K562 (cell line): ENCODE measurements around the gene CCL11. TPM values are rescaled to one million over a fixed set of nuclear protein-coding genes. Genes with fewer than 3 reads are reported as not detected.

Experiments used
- ATAC-seq: fragments of 200-7000 bp; cut with Tn5 transposase; 3 replicates; pipeline ENCODE4 v1.9.1; 2020; ENCODE audit warnings: moderate library complexity
- BruUV-seq: library from RNA; stranded (reverse); fragments of 400-500 nt; replicated peaks from 2 replicates; lab custom pipeline; 2021; lab: Mats Ljungman, UMichigan
- CTCF ChIA-PET: fragments of 300-600 bp; formaldehyde crosslinking; extraction: SDS; loops from one replicate; lab custom pipeline; 2021; ENCODE audit warnings: low intra/inter-chr PET ratio; lab: Yijun Ruan, JAX
- POLR2A ChIA-PET: fragments of 300-600, 350-650 bp; sonication (Branson Sonifier 250); formaldehyde crosslinking; extraction: SDS; loops from one replicate; lab custom pipeline; 2021; ENCODE audit warnings: antibody characterized with exemption, inconsistent platforms; lab: Yijun Ruan, JAX
- DNase-seq, 4 experiments: peaks; one replicate each; pipeline versions ENCODE4 v3.0.0 to v3.0.0-alpha.2; 2011 to 2018; ENCODE audit warnings: low spot score in 3 of 4, mixed read lengths in 3 of 4; ENCODE audit errors: extremely low read depth in 1 of 4
- FAIRE-seq: peaks from 2 replicates; lab custom pipeline; 2011; peaks lifted over from hg19 to GRCh38; lab: Jason Lieb, UNC
- H2AFZ ChIP-seq: 2 replicates; pipeline ENCODE4 v1.6.0; 2011; ENCODE audit warnings: low read depth, low read length, control low read depth, inconsistent platforms
- H3K27ac ChIP-seq: fragments of 200-600 bp; 3 replicates; pipeline ENCODE4 v1.8.0; 2011; ENCODE audit warnings: low read depth, mild to moderate bottlenecking, control low read depth, inconsistent platforms, low read length, moderate library complexity, mixed read lengths; ENCODE audit errors: extremely low read depth
- H3K27me3 ChIP-seq, 2 experiments: fragments of 300-600 bp in 1 of 2; 2 replicates in 1 of 2; 3 replicates in 1 of 2; pipeline versions ENCODE4 v1.6.0 to v1.8.0; 2011; ENCODE audit warnings: inconsistent platforms in 2 of 2, low read length in 2 of 2, mild to moderate bottlenecking in 1 of 2, mixed read lengths in 1 of 2, moderate library complexity in 1 of 2; ENCODE audit not compliant: control insufficient read depth in 2 of 2, insufficient read depth in 2 of 2
- H3K36me3 ChIP-seq: fragments of 300-600 bp; 3 replicates; pipeline ENCODE4 v1.8.0; 2011; ENCODE audit warnings: mild to moderate bottlenecking, low read length, inconsistent platforms; ENCODE audit not compliant: control insufficient read depth, insufficient read depth
- H3K4me1 ChIP-seq, 2 experiments: fragments of 200-600 bp in 1 of 2; replicated peaks in 1 of 2; 2 replicates in 1 of 2; 3 replicates in 1 of 2; pipeline versions ENCODE4 v1.5.1 to v1.8.0; 2011; ENCODE audit warnings: inconsistent platforms in 2 of 2, low read length in 2 of 2, mild to moderate bottlenecking in 1 of 2, mixed read lengths in 1 of 2, moderate library complexity in 1 of 2; ENCODE audit not compliant: control insufficient read depth in 2 of 2, insufficient read depth in 2 of 2
- H3K4me2 ChIP-seq: 2 replicates; pipeline ENCODE4 v1.6.1; 2011; ENCODE audit warnings: low read length, control low read depth, inconsistent platforms, mixed read lengths; ENCODE audit not compliant: insufficient read depth
- H3K4me3 ChIP-seq: fragments of 200-600 bp; sonication (generic), shearing (Covaris generic); 2 replicates; pipeline ENCODE4 v1.5.1; 2016; ENCODE audit warnings: control low read depth, inconsistent platforms
- H3K79me2 ChIP-seq: fragments of 200-600 bp; 3 replicates; pipeline ENCODE4 v1.8.0; 2011; ENCODE audit warnings: low read length, inconsistent platforms; ENCODE audit not compliant: control insufficient read depth, insufficient read depth
- H3K9ac ChIP-seq, 2 experiments: 2 replicates each; pipeline versions ENCODE4 v1.6.0 to v1.6.1; 2011; ENCODE audit warnings: low read depth in 2 of 2, low read length in 2 of 2, control low read depth in 1 of 2, inconsistent platforms in 1 of 2, mild to moderate bottlenecking in 1 of 2, mixed read lengths in 1 of 2; ENCODE audit not compliant: insufficient read depth in 1 of 2
- H3K9me1 ChIP-seq: one replicate; pipeline ENCODE4 v1.6.0; 2011; ENCODE audit warnings: inconsistent platforms, mild to moderate bottlenecking, low read length, moderate library complexity; ENCODE audit not compliant: control insufficient read depth, insufficient read depth
- H3K9me3 ChIP-seq: replicated peaks from 2 replicates; pipeline ENCODE4 v1.5.1; 2011; ENCODE audit warnings: low read depth, low read length, inconsistent platforms; ENCODE audit not compliant: control insufficient read depth, insufficient read depth
- H4K20me1 ChIP-seq: replicated peaks from 2 replicates; pipeline ENCODE4 v1.6.1; 2011; ENCODE audit warnings: low read length, inconsistent platforms, mixed read lengths; ENCODE audit not compliant: control insufficient read depth, insufficient read depth
- BRD4 ChIP-seq: fragments of 200-600 bp; sonication (generic); IDR thresholded peaks from 2 replicates; pipeline ENCODE4 v1.6.1; 2017; ENCODE audit warnings: inconsistent platforms
- CBFA2T3 ChIP-seq: fragments of 450-650 bp; IDR thresholded peaks from 2 replicates; pipeline ENCODE4 v1.6.1; 2017
- ELF2 ChIP-seq: fragments of 250-450 bp; sonication (Bioruptor Pico); IDR thresholded peaks from 2 replicates; pipeline ENCODE4 v1.5.0; 2021; ENCODE audit warnings: mild to moderate bottlenecking
- FOSL1 ChIP-seq: fragments of 200-800 bp; sonication (Bioruptor generic); conservative IDR thresholded peaks from 2 replicates; pipeline ENCODE4 v1.6.1; 2016; ENCODE audit warnings: missing genetic modification characterization, missing compliant biosample characterization
- HDAC2 ChIP-seq: fragments of 450-650 bp; IDR thresholded peaks from 2 replicates; pipeline ENCODE4 v1.6.1; 2016; ENCODE audit warnings: mild to moderate bottlenecking
- JUN ChIP-seq, 2 experiments: sonication (generic) in 1 of 2; formaldehyde crosslinking in 1 of 2; IDR thresholded peaks; 2 replicates each; pipeline versions ENCODE4 v1.6.1 to v1.8.0; 2012 to 2022; ENCODE audit warnings: borderline replicate concordance in 2 of 2, mild to moderate bottlenecking in 2 of 2, improper control_type of control experiment in 1 of 2, low read depth in 1 of 2, low read length in 1 of 2, missing genetic modification reagents in 1 of 2
- JUNB ChIP-seq: fragments of 450-650 bp; formaldehyde crosslinking; conservative IDR thresholded peaks from 2 replicates; pipeline ENCODE4 v1.4.0; 2020; ENCODE audit warnings: mild to moderate bottlenecking
- NR2C2 ChIP-seq, 2 experiments: fragments of 200-800 bp in 1 of 2; sonication (Bioruptor generic) in 1 of 2; sonication (generic) in 1 of 2; formaldehyde crosslinking in 1 of 2; IDR thresholded peaks; 2 replicates each; pipeline versions ENCODE4 v1.6.1 to v1.8.0; 2016 to 2022; ENCODE audit warnings: mild to moderate bottlenecking in 1 of 2, missing compliant biosample characterization in 1 of 2, missing genetic modification characterization in 1 of 2, missing genetic modification reagents in 1 of 2
- POU5F1 ChIP-seq: fragments of 150-350 bp; IDR thresholded peaks from 2 replicates; pipeline ENCODE4 v1.6.1; 2014; ENCODE audit warnings: borderline replicate concordance, low read length, low read depth, mild to moderate bottlenecking; ENCODE audit not compliant: partially characterized antibody
- PPARD ChIP-seq: fragments of 250-450 bp; sonication (Bioruptor Pico); IDR thresholded peaks from 2 replicates; pipeline ENCODE4 v1.8.0; 2022; ENCODE audit warnings: inconsistent platforms, mild to moderate bottlenecking, moderate library complexity
- RBM14 ChIP-seq: fragments of 200-400 bp; formaldehyde crosslinking; IDR thresholded peaks from 2 replicates; pipeline ENCODE4 v1.6.1; 2018; ENCODE audit warnings: low read depth, mild to moderate bottlenecking, low read length, moderate library complexity, borderline replicate concordance; ENCODE audit not compliant: insufficient read depth
- SIN3A ChIP-seq, 2 experiments: fragments of 150-350 bp in 1 of 2; IDR thresholded peaks; 2 replicates each; pipeline ENCODE4 v1.6.1; 2011 to 2016; ENCODE audit warnings: borderline replicate concordance in 2 of 2, low read depth in 2 of 2, low read length in 2 of 2, mild to moderate bottlenecking in 2 of 2, moderate library complexity in 2 of 2; ENCODE audit not compliant: control insufficient read depth in 1 of 2
- SIX5 ChIP-seq, 2 experiments: IDR thresholded peaks; 2 replicates each; pipeline ENCODE4 v1.6.1; 2011; ENCODE audit warnings: low read length in 2 of 2, borderline replicate concordance in 1 of 2, low read depth in 1 of 2, mild to moderate bottlenecking in 1 of 2, moderate library complexity in 1 of 2; ENCODE audit not compliant: insufficient read depth in 1 of 2
- SMARCA5 ChIP-seq: fragments of 450-650 bp; IDR thresholded peaks from 2 replicates; pipeline ENCODE4 v1.6.1; 2016
- THAP12 ChIP-seq: fragments of 250-450 bp; sonication (Bioruptor Pico); IDR thresholded peaks from 2 replicates; pipeline ENCODE4 v1.9.0; 2021; ENCODE audit warnings: mild to moderate bottlenecking, inconsistent platforms
- ZNF274 ChIP-seq: IDR thresholded peaks from 2 replicates; pipeline ENCODE4 v1.6.1; 2011; ENCODE audit warnings: low read depth, mild to moderate bottlenecking, low read length, moderate library complexity, borderline replicate concordance
- WGBS: fragments of 100-300 bp; shearing (Covaris generic); methylation state at CpG from one replicate; pipeline ENCODE4 v1.1.6; 2016; ENCODE audit warnings: low coverage, mixed read lengths; ENCODE audit not compliant: insufficient coverage; ENCODE audit errors: missing lambda C conversion rate; 5-methylcytosine and 5-hydroxymethylcytosine counted together
- in situ Hi-C: fragments of 300-500 bp; cut with MboI; formaldehyde crosslinking; loops from 4 replicates; pipeline ENCODE4 v1.15.0; 2018; ENCODE audit warnings: inconsistent platforms, mixed read lengths
- intact Hi-C: fragments of 100-400 bp; cut with micrococcal nuclease; formaldehyde crosslinking; loops from 2 replicates; pipeline ENCODE4 v1.14.2; 2022
- polyA plus RNA-seq, 8 experiments: library from polyadenylated mRNA; depleted of rRNA in 4 of 8; stranded (reverse) in 5 of 8; unstranded in 3 of 8; fragments of >200 nt; fragmentation: Nextera tagmentation in 2 of 8; fragmentation: Illumina TruSeq in 1 of 8; extraction: Ambion mirVana in 2 of 8; extraction: Trizol in 1 of 8; gene quantifications; 2 replicates each; pipeline versions ENCODE4 v1.2.1 to v1.2.3, GENCODE V29; 2011 to 2014; ENCODE audit warnings: inconsistent platforms in 1 of 8, missing spikeins in 1 of 8
- total RNA-seq, 7 experiments: library from RNA; depleted of rRNA in 6 of 7; stranded (reverse); fragments of >200 nt in 6 of 7; fragmentation: Illumina TruSeq in 2 of 7; extraction: Trizol in 2 of 7; gene quantifications; 2 replicates each; pipeline versions ENCODE4 v1.2.1 to v1.2.3, GENCODE V29; 2011 to 2021; ENCODE audit warnings: low replicate concordance in 1 of 7
- TF ChIP-seq, protein P1 (sequence below): fragments of 450-650 bp; formaldehyde crosslinking; IDR thresholded peaks from 2 replicates; pipeline ENCODE4 v1.4.0; 2022; ENCODE audit warnings: missing genetic modification characterization

Gene CCL11
- total and polyA plus RNA-seq, 9 of the 15 experiments (the other 6 are each of a cell fraction or from before 2014, with no cell fraction given) = not detected

DNA sequence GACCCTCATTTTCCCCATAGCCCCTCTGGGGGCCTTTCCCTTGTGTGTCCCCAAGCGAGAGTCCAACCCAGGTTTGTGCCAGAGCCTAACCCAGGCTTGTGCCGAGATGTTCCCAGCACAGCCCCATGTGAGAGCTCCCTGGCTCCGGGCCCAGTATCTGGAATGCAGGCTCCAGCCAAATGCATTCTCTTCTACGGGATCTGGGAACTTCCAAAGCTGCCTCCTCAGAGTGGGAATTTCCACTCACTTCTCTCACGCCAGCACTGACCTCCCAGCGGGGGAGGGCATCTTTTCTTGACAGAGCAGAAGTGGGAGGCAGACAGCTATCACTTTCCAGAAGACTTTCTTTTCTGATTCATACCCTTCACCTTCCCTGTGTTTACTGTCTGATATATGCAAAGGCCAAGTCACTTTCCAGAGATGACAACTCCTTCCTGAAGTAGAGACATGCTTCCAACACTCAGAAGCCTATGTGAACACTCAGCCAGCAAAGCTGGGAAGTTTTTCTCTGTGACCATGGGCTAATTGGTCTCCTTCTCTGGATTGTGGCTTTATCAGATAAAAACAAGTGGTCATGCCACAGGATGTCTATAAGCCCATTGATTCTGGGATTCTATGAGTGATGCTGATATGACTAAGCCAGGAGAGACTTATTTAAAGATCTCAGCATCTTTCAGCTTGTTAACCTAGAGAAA, 33.0 kb upstream of the CCL11 start:
- Histone ChIP-seq H3K79me2 (no peaks in the 10 kb centered on the region), H3K9me1 (no peaks in the 10 kb centered on the region), H3K4me1 (peaks cover 7 to 16% of the 10 kb centered on the region in 2 experiments; a peak in 4 of 5 replicates), H3K36me3 (no peaks in the 10 kb centered on the region), H3K27me3 (peaks cover 0 to 3% of the 10 kb centered on the region in 2 experiments; a peak in 3 of 5 replicates), H3K4me2 (no peak overlapping the region), H3K9ac (no peak overlapping the region), H3K9me3 (no peaks in the 10 kb centered on the region), H3K27ac (no peak overlapping the region), H4K20me1 (peaks cover 2% of the 10 kb centered on the region; the same call in 1 of the 2 replicates), H2AFZ (no peak overlapping the region), H3K4me3 (no peak overlapping the region)
- DNase-seq (peak in 1 of 4 experiments; percentile 4), FAIRE-seq (no peak), ATAC-seq (no peak)
- in situ Hi-C loops = no loop called here
- ChIA-PET POLR2A (interaction anchor here (0.5 to 1.2 kb wide), 3 partner anchors 38 to 74 kb away, joined by 3 to 4 read pairs (median 3); no protein-coding TSS in a partner anchor), CTCF (no interaction called here)
- intact Hi-C loops = no loop called here
- WGBS = 2% methylated on average over 6 of the region's 6 CpGs
- BruUV-seq = no TSS peak
- TF ChIP-seq SIX5 (IDR thresholded peaks at IDR 0.05; ENCODE audit: borderline replicate concordance in 1 of 2, insufficient read depth in 1 of 2, low read depth in 1 of 2, low read length in 2 of 2) = no peak
- no peak for TF ChIP-seq JUNB
- no peak for TF ChIP-seq ELF2 (CRISPR knock-in tag)
- no peak for TF ChIP-seq THAP12 (CRISPR knock-in tag)
- TF ChIP-seq HDAC2 = no peak
- 0 out of 2 replicates have a peak, but pooled peaks have one; percentile 8 for TF ChIP-seq CBFA2T3
- TF ChIP-seq SIN3A (IDR thresholded peaks at IDR 0.05; ENCODE audit: borderline replicate concordance in 2 of 2, control insufficient read depth in 1 of 2, low read depth in 2 of 2, low read length in 2 of 2) = no peak
- TF ChIP-seq, protein P1, sequence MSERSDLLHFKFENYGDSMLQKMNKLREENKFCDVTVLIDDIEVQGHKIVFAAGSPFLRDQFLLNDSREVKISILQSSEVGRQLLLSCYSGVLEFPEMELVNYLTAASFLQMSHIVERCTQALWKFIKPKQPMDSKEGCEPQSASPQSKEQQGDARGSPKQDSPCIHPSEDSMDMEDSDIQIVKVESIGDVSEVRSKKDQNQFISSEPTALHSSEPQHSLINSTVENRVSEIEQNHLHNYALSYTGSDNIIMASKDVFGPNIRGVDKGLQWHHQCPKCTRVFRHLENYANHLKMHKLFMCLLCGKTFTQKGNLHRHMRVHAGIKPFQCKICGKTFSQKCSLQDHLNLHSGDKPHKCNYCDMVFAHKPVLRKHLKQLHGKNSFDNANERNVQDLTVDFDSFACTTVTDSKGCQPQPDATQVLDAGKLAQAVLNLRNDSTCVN (CRISPR knock-in tag) = no peak
- no peak for TF ChIP-seq BRD4
- no peak for TF ChIP-seq SMARCA5
- TF ChIP-seq FOSL1 = peak; percentile 33; the same call in 1 of the 2 replicates
- TF ChIP-seq PPARD (CRISPR knock-in tag) = no peak
- TF ChIP-seq ZNF274 = no peak
- no peak for TF ChIP-seq RBM14
- TF ChIP-seq POU5F1 = no peak
- no peak for TF ChIP-seq NR2C2 (CRISPR knock-in tag; IDR thresholded peaks at IDR 0.05)
- 0 out of 2 replicates have a peak, but pooled peaks have one; percentile 36 for TF ChIP-seq NR2C2 (tag; IDR thresholded peaks at IDR 0.05)
- TF ChIP-seq JUN (IDR thresholded peaks at IDR 0.05; ENCODE audit: borderline replicate concordance, low read depth, low read length) = no peak
- TF ChIP-seq JUN (CRISPR knock-in tag; IDR thresholded peaks at IDR 0.05; ENCODE audit: borderline replicate concordance) = no peak
